ENCODE measurements around the gene CLCNKA. TPM values are rescaled to one million over a fixed set of nuclear protein-coding genes. Genes with fewer than 3 reads are reported as not detected.
A peak's percentile ranks its signal among the peaks of the same experiment; 100 is the strongest.

CLCNKA gene
- total and polyA plus RNA-seq, 2 of the 8 experiments (the other 6 are each of a cell fraction or from before 2014, with no cell fraction given) = 0.95 to 2.0 TPM

DNA sequence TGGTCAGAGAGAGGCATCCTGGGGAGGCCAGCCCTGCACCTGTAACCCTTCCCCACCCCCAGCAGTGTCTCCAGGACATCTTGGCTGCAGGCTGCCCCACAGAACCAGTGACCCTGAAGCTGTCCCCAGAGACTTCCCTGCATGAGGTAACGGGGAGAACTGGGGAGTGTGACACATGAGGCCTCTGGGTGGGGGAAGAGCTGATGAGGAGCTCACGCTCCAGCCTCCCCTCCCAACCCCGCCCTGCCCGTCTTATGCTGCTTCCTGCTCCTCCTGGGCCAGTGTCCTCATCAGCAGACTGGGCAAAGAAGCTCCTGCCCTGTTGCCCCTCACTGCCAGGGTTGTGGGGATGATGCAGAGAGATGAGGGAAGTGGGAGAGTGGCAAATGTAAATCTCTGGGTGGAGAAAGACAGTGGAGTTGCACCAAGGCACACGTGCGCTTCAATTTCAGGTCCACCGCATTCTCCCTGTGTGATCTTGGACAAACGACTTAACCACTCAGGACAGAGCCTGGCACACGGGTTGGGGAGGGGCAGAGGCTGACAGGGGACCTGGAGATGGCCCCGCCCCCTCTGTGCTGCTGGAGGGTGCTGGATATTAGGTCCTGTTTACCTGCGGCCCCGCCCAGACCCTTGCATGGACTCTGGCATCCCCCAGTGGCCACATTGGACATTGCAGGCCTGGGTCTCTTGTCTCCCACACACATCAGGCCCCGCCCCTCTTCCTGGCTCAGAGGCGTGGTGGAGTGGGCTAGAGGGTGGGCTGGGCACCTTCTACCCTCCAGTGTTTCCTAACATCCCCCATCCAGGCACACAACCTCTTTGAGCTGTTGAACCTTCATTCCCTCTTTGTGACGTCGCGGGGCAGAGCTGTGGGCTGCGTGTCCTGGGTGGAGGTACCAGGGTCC, 34.0 kb downstream of the CLCNKA start:
- Histone ChIP-seq H3K27ac (ENCODE audit: low read depth, low read length) (no peak overlapping the region), H3K79me1 (ENCODE audit: low read depth, low read length) (no peaks in the 10 kb centered on the region), H3K9me3 (ENCODE audit: insufficient read depth in 2 of 2, low read depth in 1 of 2, low read length in 1 of 2) (no peaks in the 10 kb centered on the region), H3K4me1 (replicated peaks in 1 of 4; ENCODE audit: control insufficient read depth in 3 of 4, insufficient read depth in 4 of 4, low read length in 3 of 4) (peaks cover 0 to 6% (median 3%) of the 10 kb centered on the region in 4 experiments; a peak in 5 of 7 replicates), H3K36me3 (ENCODE audit: control insufficient read depth in 2 of 4, insufficient read depth in 4 of 4, low read length in 3 of 4) (no peaks in the 10 kb centered on the region), H3K4me3 (ENCODE audit: extremely low read depth in 1 of 4, insufficient read depth in 2 of 4, low read depth in 3 of 4, low read length in 4 of 4) (no peak overlapping the region), H3K4me2 (ENCODE audit: insufficient read depth in 1 of 2, low read depth in 2 of 2, low read length in 2 of 2) (peak overlapping the region in 1 of 2 experiments; percentile 50; a peak in 2 of 4 replicates), H4K91ac (replicated peaks; ENCODE audit: insufficient read length, low read length) (no peak overlapping the region), H4K8ac (ENCODE audit: extremely low read depth, insufficient read depth, low read length) (0 out of 2 replicates have a peak overlapping the region, but pooled peaks have one; percentile 51), H3K23me2 (ENCODE audit: low read depth, low read length) (no peaks in the 10 kb centered on the region), H3K18ac (ENCODE audit: extremely low read depth, low read length) (peak overlapping the region; percentile 13; the same call in 1 of the 2 replicates), H3K4ac (replicated peaks; ENCODE audit: insufficient read length, low read depth, low read length) (peak overlapping the region; percentile 5), H3K79me2 (ENCODE audit: control insufficient read depth in 1 of 2, insufficient read depth in 2 of 2, low read length in 2 of 2) (no peaks in the 10 kb centered on the region), H2AFZ (ENCODE audit: low read length) (no peak overlapping the region), H2BK5ac (ENCODE audit: low read depth, low read length) (no peak overlapping the region), H3K23ac (ENCODE audit: insufficient read length) (no peak overlapping the region), H2BK12ac (ENCODE audit: low read depth, low read length) (no peak overlapping the region; the same call in 1 of the 2 replicates), H2BK120ac (replicated peaks; ENCODE audit: low read depth, low read length) (no peak overlapping the region), H4K5ac (ENCODE audit: insufficient read length, low read depth, low read length) (no peak overlapping the region), H3K56ac (replicated peaks; ENCODE audit: insufficient read length, low read depth, low read length) (no peak overlapping the region), H2BK20ac (ENCODE audit: low read length) (no peak overlapping the region; the same call in 1 of the 2 replicates), H3K9ac (replicated peaks in 1 of 4; ENCODE audit: extremely low read depth in 1 of 4, low read depth in 3 of 4, low read length in 3 of 4) (no peak overlapping the region), H2AK5ac (ENCODE audit: low read depth, low read length) (no peak overlapping the region), H4K20me1 (replicated peaks in 1 of 2; ENCODE audit: control insufficient read depth in 1 of 2, insufficient read depth in 2 of 2, low read length in 2 of 2) (no peaks in the 10 kb centered on the region), H3K14ac (ENCODE audit: insufficient read length) (no peak overlapping the region), H2BK15ac (ENCODE audit: low read length) (peak overlapping the region; percentile 90; the same call in 1 of the 2 replicates), H3K27me3 (replicated peaks in 1 of 4; ENCODE audit: control insufficient read depth in 3 of 4, extremely low read depth in 1 of 4, insufficient read depth in 3 of 4, low read length in 3 of 4) (no peaks in the 10 kb centered on the region)
- DNase-seq (ENCODE audit: low read depth in 1 of 2, low spot score in 2 of 2) (peak; percentile 87 to 98), FAIRE-seq (peak; percentile 78)
- 20% methylated on average over 16 of the region's 18 CpGs; no CpG with 5 or more reads in 1 of the 2 experiments for WGBS, 2 experiments (ENCODE audit: extremely low coverage in 1 of 2, insufficient coverage in 1 of 2, insufficient read length in 1 of 2, insufficient replicate concordance in 2 of 2, low coverage in 1 of 2, low lambda C conversion rate in 2 of 2, missing lambda C conversion rate in 1 of 2)
- ChIA-PET POLR2A (ENCODE audit: partially characterized antibody) (interaction anchor here (0.6 to 2.3 kb wide), 3 partner anchors 11 to 61 kb away, joined by 3 to 5 read pairs (median 4); no protein-coding TSS in a partner anchor), CTCF (ENCODE audit: partially characterized antibody) (interaction anchor here (0.6 to 5.5 kb wide), 30 partner anchors 9 to 267 kb away, joined by 3 to 34 read pairs (median 5); partner anchors contain the start of genes ARHGEF19, CLCNKB and SRARP)
- TF ChIP-seq SP1 (IDR thresholded peaks at IDR 0.05; ENCODE audit: low read depth, low read length) (0 out of 2 replicates have a peak, but pooled peaks have one; percentile 13), USF2 (IDR thresholded peaks at IDR 0.05; ENCODE audit: low read length) (no peak), RBBP5 (IDR thresholded peaks at IDR 0.05; ENCODE audit: borderline replicate concordance, low read depth, low read length) (no peak), MAFK (IDR thresholded peaks at IDR 0.05; ENCODE audit: low read depth, low read length) (no peak), TEAD4 (IDR thresholded peaks at IDR 0.05; ENCODE audit: low read depth, low read length) (0 out of 2 replicates have a peak, but pooled peaks have one; percentile 34)
- TF ChIP-seq, protein P1, sequence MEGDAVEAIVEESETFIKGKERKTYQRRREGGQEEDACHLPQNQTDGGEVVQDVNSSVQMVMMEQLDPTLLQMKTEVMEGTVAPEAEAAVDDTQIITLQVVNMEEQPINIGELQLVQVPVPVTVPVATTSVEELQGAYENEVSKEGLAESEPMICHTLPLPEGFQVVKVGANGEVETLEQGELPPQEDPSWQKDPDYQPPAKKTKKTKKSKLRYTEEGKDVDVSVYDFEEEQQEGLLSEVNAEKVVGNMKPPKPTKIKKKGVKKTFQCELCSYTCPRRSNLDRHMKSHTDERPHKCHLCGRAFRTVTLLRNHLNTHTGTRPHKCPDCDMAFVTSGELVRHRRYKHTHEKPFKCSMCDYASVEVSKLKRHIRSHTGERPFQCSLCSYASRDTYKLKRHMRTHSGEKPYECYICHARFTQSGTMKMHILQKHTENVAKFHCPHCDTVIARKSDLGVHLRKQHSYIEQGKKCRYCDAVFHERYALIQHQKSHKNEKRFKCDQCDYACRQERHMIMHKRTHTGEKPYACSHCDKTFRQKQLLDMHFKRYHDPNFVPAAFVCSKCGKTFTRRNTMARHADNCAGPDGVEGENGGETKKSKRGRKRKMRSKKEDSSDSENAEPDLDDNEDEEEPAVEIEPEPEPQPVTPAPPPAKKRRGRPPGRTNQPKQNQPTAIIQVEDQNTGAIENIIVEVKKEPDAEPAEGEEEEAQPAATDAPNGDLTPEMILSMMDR (IDR thresholded peaks at IDR 0.05; ENCODE audit: control extremely low read depth in 1 of 3, insufficient read depth in 1 of 3, low read depth in 1 of 3, low read length in 3 of 3) = peak; percentile 87 to 97 (median 90)
